HFFc6 (cell line): ENCODE measurements around the gene FCN2. TPM values are rescaled to one million over a fixed set of nuclear protein-coding genes. Genes with fewer than 3 reads are reported as not detected.

ENCODE experiments used
- DNase-seq: peaks from one replicate; pipeline ENCODE4 v3.0.0-alpha.2; 2018
- H3K27ac Mint-ChIP-seq: 2 replicates; pipeline ENCODE4 v1.8.0; 2020; ENCODE audit warnings: mild to moderate bottlenecking, mixed read lengths
- H3K27me3 Mint-ChIP-seq: 2 replicates; pipeline ENCODE4 v1.8.0; 2021; ENCODE audit warnings: mild to moderate bottlenecking, moderate library complexity, mixed read lengths; ENCODE audit not compliant: insufficient read depth
- H3K36me3 Mint-ChIP-seq: 2 replicates; pipeline ENCODE4 v1.8.0; 2021; ENCODE audit warnings: low read depth, mixed read lengths
- H3K4me1 Mint-ChIP-seq: 2 replicates; pipeline ENCODE4 v1.8.0; 2020; ENCODE audit warnings: low read depth, mixed read lengths
- H3K4me3 Mint-ChIP-seq: 2 replicates; pipeline ENCODE4 v1.8.0; 2020; ENCODE audit warnings: mild to moderate bottlenecking, moderate library complexity, mixed read lengths
- H3K9me3 Mint-ChIP-seq: 2 replicates; pipeline ENCODE4 v1.8.0; 2020; ENCODE audit warnings: mild to moderate bottlenecking, mixed read lengths
- total RNA-seq, 6 experiments: library from RNA; stranded (reverse); fragmentation: NEBNext Ultra II Directional; extraction: Animal tissue kit (Norgen Biotek cat#: 25700); gene quantifications; 2 replicates in 1 of 6; 3 replicates in 5 of 6; pipeline ENCODE4 v1.2.3, GENCODE V29; 2021
- TF ChIP-seq, protein P1 (sequence below): fragments of 200-600 bp; sonication (generic); IDR thresholded peaks from 2 replicates; pipeline ENCODE4 v1.5.0; 2021; ENCODE audit warnings: antibody characterized with exemption, mild to moderate bottlenecking

The FCN2 gene
- total RNA-seq, 6 experiments from 2014 or later: not detected

DNA sequence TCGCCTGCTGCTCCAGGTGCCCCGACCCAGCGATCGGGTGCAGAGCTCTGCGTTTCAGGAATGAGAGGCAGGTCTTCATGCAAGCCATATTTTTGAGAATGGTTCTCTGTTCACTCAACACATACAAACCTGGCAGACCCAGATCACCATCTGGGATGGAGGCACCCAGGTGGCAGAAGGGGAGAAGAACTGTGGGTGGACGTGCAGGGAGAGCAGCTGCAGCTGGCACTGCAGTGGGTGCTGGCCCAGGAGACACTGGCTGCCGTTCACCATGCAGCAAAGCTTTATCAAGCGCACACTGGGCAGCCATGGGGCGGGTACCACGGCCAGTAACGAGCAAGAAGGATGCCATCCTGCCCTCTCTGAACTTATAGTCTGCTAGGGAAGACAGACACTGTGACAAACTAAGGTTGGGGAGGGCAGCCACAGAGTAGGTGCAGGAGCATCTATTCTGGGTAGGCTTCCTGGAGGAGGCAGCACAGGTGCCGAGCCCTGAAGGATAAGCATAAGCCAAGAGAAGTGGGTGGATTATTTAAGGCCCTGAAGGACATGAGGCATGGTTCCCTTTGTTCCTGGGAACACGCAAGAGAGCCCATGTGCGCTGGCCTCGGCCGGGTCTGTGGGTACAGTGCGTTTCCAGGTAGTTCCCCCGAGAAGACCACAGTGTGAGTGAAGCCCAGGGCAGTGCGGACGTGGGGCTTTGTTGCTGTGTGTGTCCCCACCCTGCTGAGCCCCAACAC lies 46.2 kb upstream of the FCN2 start:
- no peak for DNase-seq
- peak overlapping the region; percentile 18; the same call in 1 of the 2 replicates for H3K27ac Mint-ChIP-seq
- peaks cover 11% of the 10 kb centered on the region for H3K4me1 Mint-ChIP-seq
- peak overlapping the region; percentile 20; the same call in 1 of the 2 replicates for H3K4me3 Mint-ChIP-seq
- peaks cover 28% of the 10 kb centered on the region for H3K27me3 Mint-ChIP-seq
- TF ChIP-seq, protein P1, sequence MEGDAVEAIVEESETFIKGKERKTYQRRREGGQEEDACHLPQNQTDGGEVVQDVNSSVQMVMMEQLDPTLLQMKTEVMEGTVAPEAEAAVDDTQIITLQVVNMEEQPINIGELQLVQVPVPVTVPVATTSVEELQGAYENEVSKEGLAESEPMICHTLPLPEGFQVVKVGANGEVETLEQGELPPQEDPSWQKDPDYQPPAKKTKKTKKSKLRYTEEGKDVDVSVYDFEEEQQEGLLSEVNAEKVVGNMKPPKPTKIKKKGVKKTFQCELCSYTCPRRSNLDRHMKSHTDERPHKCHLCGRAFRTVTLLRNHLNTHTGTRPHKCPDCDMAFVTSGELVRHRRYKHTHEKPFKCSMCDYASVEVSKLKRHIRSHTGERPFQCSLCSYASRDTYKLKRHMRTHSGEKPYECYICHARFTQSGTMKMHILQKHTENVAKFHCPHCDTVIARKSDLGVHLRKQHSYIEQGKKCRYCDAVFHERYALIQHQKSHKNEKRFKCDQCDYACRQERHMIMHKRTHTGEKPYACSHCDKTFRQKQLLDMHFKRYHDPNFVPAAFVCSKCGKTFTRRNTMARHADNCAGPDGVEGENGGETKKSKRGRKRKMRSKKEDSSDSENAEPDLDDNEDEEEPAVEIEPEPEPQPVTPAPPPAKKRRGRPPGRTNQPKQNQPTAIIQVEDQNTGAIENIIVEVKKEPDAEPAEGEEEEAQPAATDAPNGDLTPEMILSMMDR: no peak
- no peaks in the 10 kb centered on the region for H3K9me3 Mint-ChIP-seq
- peaks cover 13% of the 10 kb centered on the region; the same call in 1 of the 2 replicates for H3K36me3 Mint-ChIP-seq

DNA sequence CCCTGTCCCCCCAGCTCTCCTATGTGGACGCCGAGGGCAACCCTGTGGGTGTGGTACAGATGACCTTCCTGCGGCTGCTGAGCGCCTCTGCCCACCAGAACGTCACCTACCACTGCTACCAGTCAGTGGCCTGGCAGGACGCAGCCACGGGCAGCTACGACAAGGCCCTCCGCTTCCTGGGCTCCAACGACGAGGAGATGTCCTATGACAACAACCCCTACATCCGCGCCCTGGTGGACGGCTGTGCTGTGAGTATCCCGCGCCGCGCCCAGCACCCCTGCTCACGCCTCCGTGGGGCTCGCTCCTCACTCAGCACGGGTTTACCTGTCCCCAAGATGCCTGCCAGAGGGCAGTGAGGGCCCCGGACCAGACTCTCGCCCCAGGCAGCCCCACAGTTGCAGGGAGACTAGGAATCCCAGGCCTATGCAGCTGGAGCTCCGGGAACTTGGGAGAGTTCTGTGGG lies 45.6 kb upstream of the FCN2 start:
- TF ChIP-seq, protein P1: no peak
- Mint-ChIP-seq H3K27ac (0 out of 2 replicates have a peak overlapping the region, but pooled peaks have one; percentile 18), H3K4me3 (no peak overlapping the region), H3K9me3 (no peaks in the 10 kb centered on the region), H3K4me1 (peaks cover 11% of the 10 kb centered on the region), H3K27me3 (peaks cover 31% of the 10 kb centered on the region), H3K36me3 (peaks cover 14% of the 10 kb centered on the region; the same call in 1 of the 2 replicates)
- no peak for DNase-seq

GRCh38 chr9:134835448-134835847 lies 45.2 kb upstream of the FCN2 start:
- Mint-ChIP-seq H3K4me1 (peaks cover 11% of the 10 kb centered on the region), H3K9me3 (no peaks in the 10 kb centered on the region), H3K4me3 (no peak overlapping the region), H3K27me3 (peaks cover 36% of the 10 kb centered on the region), H3K27ac (no peak overlapping the region), H3K36me3 (peaks cover 19% of the 10 kb centered on the region; the same call in 1 of the 2 replicates)
- TF ChIP-seq, protein P1: no peak
- DNase-seq: no peak

DNA sequence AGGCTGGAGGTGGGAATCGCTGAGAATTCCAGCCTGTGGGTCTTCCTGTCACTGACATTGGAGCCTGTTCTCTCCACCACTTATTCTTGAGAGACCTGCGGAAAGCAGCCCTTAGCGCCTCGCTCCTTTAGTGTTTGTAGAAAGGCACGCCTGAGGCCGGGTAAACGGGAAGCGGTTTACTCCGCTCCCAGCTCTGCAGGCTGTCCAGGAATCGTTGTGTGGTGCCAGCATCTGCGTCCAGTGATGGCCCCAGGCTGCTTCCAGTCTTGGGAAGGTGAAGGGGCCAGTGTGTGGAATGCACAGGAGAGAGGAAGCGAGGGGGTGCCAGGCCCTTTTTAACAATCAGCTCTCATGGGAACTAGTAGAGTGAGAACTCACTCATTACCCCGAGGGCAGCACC lies 44.6 kb upstream of the FCN2 start:
- Mint-ChIP-seq H3K9me3 (no peaks in the 10 kb centered on the region), H3K27me3 (peaks cover 39% of the 10 kb centered on the region), H3K36me3 (peaks cover 19% of the 10 kb centered on the region; the same call in 1 of the 2 replicates), H3K4me1 (peaks cover 11% of the 10 kb centered on the region), H3K27ac (0 out of 2 replicates have a peak overlapping the region, but pooled peaks have one; percentile 26), H3K4me3 (no peak overlapping the region)
- TF ChIP-seq, protein P1: no peak
- DNase-seq: no peak

- peak overlapping the region; percentile 31; the same call in 1 of the 2 replicates for H3K27ac Mint-ChIP-seq
- DNase-seq: no peak
- H3K4me1 Mint-ChIP-seq: peaks cover 11% of the 10 kb centered on the region
- TF ChIP-seq, protein P1: no peak
- H3K27me3 Mint-ChIP-seq: peaks cover 42% of the 10 kb centered on the region
- H3K9me3 Mint-ChIP-seq: no peaks in the 10 kb centered on the region
- H3K36me3 Mint-ChIP-seq: peaks cover 19% of the 10 kb centered on the region; the same call in 1 of the 2 replicates
- H3K4me3 Mint-ChIP-seq: no peak overlapping the region
These were observed 44.1 kb upstream of the FCN2 start for GRCh38 chr9:134836406-134836970.
